ENCODE results near the gene RNASE7.
"Not testable (repeated sequence)": the region's sequence is repeated elsewhere in the genome, so short reads cannot be mapped to it uniquely, and the experiment has no call there.

Gene RNASE7

DNA sequence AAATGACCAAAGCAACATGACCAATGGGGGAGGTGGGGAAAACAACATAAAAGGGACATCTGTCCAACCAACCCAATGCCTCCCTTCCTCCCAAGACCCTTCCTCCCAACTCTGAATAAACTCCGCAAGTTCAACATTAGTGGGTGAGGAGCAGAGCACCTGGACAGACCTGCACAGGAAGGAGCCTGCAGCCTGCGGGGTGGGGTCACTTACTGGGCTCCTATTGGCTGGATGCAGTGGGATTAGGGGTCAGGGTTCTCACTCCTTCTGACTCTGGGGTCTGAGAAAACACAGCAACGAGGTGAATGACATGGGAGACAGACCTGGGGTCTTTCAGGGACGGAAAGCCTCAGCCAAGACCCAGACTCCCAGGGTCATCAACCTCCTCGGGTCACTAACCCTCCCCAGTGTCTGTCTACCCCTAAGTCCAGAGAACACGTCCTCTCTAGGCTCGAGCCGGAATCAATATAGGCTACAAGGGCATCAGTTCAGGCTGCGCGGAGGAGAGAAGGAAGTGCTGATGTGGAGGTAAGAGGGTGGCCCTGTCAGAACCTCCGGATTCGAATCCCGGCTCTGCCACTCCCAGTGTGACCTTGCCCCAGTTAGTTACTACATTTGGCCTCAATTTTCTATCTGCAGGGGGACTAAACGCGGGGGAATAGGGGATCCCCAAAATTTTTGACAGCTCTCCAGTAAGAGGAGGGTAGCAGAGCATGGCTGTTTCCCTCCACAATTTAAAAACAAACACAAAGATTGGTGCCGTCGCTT is 18.2 kb upstream of the RNASE7 start:
- no peak for DNase-seq

DNA sequence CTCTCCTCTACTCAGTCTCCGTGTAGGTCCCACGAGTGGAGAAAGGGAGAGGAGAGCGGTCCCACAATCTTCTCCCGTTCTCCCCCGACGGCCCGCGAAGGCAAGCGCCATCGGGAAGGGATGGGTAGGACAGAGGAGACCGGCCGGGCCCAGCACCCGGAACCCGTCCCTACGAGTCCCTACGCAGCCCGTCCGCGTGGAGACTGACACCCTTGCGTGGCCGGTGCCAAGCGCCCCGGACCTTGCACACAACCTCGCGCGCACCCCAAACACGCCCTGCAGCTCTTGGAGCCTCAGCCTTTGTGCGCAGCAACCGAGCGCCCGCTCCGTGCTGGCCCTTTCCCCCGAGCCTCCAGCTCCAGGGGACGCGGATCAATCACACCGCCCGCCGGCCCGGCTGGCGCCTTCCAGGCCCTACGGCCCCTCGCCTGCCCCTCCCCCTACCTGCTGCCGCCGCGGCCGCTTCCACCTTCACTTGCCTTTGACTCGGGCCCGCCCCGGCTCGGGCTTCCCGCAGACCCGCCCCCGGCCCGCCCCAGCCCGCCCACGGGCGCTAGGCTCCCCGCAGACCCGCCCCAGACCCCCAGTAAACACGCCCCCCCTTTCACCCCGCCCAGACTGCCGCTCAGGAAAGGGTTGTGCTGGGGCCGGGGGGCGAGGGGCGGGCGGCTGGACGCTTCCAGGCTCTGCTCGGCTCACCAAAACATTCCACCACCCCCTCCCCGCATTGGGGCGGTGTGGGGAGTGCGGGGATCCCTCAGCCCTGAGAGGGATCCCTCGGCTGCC is 17.4 kb upstream of the RNASE7 start, which contains the start of gene NDRG2:
NDRG2 (minus strand) TSS at position 477 of the 786 bp plus-strand sequence. CDS start 1,746 bp downstream, outside the sequence.
- DNase-seq: no peak

DNA sequence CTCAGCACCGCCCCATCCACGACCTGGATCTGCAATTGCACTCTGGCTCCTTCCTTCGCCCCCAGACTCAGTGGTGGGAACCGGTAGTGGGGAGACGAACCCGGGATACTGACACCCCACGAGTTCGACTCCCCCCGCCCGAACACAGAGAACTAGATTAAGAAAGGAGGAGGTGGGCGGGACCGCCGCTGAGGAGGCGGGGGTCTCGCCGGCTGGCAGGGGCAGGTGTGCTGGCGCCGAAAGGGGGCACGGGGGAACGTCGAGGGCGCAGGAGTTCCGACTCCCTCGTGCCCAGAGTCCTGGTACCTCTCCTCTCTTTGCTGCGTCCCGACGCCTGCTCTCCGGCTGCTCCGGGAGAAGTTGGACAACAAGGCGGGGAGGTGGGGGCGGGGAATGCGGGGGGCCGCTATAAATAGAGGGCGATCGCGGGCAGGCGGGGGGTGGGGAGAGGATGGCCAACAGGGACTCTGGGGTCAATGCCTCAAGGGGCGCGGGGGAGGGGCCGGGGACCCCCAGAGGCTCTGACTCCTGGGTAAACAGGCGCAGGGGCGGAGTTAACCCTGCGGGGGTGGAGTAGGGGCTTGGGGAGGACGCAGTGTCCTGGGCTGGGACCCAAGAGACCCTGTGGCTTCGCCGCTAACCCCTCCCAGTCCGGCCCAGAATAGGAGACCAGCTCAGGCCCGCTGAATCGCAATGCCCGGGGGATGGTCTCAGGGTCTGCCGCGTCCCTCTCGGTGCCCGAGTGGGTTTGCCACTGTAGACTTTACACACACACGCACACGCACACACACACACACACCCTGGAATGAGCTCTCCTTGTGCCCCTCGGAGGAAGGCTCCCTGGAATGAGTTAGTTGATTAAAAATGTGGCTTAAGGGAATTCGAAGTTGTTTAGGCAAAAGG is 16.5 kb upstream of the RNASE7 start:
- DNase-seq: no peak

DNA sequence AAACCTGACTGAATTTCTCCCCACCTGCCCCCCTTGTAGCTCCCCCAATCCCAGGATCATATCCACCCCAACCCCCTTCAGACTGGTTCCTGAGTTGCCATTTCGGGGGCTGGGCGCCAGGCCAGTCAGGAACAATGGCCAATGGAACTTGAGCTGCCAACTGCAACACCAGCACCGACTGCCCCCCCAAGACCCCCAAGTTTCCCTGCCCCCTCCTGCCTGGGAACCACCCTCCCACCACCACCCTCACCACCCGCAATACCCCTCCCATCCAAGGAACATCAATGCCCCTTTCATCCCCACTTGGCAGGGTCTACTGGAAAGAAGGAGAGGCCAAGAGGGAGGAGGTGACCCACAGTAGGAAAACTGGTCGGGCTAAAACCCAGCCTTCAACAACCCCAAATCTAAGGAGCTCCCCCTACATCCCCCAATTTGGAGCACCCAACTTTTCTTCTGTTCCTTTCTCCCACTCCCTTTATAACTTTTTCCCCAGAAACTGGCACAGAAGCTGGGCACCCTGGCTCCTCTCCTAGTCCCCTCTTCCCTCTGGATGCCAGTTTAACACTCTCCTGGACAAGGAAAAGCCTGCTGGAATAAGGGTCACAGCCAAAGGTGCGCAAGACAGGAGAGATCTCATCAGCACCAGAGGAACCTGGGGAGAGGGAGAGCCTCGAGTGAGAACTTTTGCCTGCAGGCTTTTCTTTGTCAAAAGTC is 15.7 kb upstream of the RNASE7 start:
- no peak for DNase-seq

DNA sequence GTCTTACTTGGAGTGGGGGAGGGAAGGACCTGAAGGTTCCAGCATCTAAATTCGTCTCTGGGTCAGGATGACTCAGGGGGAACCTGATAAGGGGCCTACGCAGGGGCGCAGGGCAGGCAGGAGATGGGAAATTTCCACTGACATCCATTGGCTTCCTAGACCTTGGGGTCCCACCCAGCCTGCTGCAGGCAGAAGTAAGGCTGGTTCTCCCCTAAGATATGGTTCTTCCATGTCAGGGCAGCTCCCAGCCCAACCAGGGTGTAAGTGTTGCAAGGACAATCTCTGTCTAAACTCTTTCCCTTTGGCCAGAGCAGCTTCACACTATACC is 15.2 kb upstream of the RNASE7 start:
- DNase-seq: no peak

DNA sequence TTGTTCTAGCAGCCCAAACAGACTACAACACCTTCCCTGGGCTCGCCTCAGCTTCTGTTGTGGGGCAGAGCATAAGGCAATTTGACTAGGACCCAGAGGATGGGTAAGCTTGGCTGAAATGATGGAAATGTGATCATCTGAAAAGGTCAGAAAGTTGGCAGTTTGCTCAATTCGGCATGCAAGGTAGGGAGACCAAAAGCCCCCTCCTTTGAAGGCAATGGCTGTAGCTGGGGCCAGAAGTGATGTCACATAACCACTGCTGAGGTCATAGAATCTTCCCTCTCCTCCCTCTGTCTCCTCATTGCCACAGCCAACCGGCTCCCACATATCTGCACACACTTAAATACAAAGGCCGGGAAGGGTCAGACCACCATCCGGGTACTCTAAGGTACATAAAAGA is 12.2 kb upstream of the RNASE7 start, which contains the start of gene TPPP2:
TPPP2 (plus strand) TSS at position 301 of the 400 bp plus-strand sequence. CDS start 365 bp downstream, outside the sequence.
- DNase-seq: no peak

DNA sequence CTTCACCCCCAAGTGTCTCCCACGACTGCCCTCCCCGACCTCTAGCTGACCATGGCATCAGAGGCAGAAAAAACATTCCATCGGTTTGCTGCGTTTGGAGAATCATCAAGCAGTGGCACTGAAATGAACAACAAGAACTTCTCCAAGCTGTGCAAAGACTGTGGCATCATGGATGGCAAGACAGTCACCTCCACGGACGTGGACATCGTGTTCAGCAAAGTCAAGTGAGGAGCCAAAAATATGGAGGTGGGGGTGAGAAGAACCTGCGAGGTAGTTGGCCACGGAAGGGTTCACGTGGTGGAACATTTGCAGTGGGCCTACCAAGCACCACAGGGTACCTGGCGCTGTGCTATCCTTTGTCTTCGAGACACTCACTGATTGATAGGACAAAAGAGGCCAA is 11.6 kb upstream of the RNASE7 start:
- DNase-seq: no peak

DNA sequence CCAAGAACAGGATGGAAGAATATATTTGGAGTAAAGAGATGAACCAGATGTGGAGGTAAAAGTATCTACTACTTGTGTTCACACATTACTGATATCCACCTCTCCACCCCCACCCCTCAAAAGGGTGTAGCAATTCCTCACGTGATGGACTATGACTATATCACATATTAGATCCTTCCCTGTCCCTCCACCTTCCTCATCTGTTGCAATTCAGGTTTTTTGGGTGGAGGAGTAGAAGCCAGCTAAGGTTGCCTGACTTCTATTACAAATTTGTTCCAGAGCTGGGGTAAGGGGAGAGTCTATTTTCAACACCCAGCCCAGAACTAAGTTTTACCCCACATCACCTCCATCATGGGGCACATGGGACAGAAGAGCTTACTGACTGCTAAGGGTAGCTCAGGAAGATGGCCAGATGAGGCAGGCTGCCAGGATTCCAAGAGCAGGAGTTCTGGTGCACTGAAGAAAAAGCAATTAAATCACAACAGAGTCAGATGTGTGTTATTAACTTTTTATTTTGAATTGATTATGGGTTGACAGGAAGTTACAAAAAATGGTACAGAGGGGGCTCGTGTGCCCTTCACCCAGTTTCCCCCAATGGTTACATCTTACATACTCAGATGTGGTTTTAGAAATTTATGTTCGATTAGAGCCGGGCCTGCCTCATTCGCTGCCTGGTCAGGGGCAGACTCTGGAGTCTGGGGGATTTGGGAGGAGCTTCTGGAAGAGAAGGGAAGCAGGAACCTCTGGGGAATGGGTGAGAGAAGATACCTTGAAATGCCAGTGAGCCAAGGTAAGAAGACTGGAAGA is 9.6 kb upstream of the RNASE7 start:
- no peak for DNase-seq

DNA sequence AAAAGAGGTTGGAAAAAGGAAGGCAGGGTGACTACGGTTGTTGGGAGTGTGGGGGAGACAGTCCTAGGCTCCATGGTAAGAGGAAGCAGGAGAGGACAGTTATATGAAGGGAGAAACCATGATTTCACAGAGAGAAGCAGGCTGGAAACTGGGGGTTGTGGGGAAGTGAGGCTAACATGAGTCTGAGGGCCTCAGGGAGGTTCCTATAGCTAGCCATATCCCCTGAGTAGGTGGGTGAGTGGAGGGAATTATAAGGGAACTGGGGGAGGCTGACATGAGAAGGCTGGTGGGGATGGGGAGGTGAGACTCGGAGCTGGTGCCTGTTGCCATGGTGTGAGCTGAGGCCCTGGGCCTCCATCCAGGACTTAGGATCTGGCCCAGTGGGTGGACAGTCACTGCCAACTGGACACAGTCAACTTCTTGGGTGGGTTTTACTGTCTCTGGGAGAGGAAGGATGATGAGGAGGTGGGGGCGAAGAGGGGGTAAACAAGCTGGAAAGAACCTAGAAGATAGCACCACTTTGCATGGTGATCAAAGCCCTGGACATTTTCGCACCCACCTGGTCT is 8.9 kb upstream of the RNASE7 start:
- DNase-seq: no peak

DNA sequence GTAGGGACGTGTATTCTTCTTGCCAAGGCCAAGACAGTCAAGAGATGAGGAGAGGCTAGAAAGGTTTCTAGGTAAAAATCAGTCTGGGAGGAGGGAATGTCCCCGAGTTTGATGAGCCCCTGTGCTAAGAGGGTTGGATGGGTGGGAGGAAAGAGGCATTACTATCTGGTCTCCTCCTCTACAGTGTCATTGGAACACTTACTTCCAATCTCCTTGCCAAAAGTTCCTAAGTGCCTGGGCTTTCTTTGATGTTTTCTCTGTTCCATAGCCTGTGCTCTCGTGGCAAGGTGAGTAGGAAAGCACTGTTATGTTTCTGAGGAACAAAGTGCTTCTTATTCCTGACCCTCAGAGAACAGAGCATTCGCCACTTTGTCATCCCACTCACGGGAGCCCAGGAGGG is 7.5 kb upstream of the RNASE7 start, which contains the start of gene RNASE13:
RNASE13 (minus strand) TSS at position 101 of the 400 bp plus-strand sequence. CDS start 519 bp downstream, outside the sequence.
- no peak for DNase-seq

DNA sequence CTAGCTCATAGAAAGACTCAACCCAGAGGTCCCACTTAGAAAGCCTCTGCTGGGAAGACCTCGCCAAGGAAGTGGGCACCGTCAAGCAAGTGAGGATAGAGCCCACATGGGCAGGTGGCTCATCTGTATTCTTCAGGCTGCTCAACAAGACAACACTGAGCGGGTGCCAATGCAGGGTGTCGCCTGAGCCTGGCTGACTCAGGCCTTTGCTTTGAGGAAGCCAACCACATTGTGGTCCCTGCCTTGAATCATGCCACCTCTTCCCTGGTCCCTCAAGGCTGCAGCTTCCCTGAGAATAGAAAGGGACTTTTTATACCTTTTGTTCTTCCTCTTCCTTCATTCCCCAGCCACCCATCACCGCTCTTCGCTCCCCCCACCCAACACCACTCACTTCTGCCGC is 5.4 kb upstream of the RNASE7 start:
- no peak for DNase-seq

DNA sequence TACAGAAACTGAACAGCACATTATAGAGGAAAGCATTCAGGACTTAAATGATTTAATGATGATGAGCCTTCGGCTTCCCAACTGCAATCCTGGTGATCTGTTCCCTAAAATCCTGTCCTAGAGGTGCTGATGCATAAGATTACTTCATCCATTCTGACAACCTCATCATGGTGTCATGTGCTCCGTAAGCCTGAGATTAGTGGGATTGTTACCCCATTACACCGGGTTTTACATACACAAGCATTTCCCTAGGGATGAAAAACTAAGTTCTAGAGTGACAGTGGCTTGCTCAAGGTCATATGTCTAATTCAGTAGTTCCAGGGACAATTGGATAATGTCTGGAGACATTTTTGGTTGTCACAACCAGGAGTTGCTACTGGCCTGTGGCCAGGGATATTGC is 5.0 kb upstream of the RNASE7 start:
- no peak for DNase-seq

DNA sequence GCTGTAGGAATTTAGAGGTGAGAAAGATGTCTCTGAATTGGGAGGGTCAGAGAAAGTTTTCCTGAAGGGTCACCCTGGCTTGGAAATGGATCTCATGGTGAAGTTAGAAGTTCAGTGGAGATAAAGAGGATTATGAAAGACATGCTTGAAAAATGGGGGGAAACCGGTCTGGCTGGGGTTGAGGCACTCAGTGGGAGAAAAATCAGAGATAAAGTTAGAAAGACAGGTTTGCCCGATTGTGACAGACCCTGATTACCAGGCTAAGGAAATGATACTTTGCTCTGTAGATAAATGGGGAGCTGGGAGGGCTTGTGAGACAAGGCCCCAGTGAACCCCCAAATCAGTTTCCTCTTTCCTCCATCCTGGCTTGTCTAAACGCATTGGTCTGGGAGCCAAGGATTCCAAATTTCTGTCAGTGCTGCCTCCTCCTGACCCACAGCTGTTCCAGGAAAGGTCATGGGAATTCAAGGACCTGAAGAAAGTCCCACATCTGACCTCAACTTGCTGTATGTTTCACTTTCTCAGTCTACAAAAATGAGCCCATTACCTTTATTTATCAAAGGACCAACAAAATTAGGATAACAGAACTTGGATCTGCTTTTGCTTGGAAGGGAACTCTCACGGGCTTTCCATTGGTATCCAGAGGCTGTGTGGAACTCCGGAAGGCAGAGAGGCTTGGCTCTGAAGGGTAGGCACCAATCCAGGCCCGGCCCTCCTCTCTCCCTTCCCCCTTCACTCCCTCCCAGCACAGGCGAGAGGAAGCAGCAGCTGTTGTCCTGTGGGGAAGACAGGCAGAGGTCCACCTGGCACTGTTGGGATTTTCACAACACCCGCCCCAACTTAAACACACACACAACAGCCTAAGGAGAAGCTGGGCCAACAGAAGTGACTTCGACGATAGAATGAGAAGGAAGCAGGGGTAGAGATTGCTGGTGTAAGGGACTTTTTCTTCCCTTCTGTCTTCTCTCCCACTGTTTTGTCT is 3.4 kb upstream of the RNASE7 start:
- DNase-seq: peak; percentile 57

DNA sequence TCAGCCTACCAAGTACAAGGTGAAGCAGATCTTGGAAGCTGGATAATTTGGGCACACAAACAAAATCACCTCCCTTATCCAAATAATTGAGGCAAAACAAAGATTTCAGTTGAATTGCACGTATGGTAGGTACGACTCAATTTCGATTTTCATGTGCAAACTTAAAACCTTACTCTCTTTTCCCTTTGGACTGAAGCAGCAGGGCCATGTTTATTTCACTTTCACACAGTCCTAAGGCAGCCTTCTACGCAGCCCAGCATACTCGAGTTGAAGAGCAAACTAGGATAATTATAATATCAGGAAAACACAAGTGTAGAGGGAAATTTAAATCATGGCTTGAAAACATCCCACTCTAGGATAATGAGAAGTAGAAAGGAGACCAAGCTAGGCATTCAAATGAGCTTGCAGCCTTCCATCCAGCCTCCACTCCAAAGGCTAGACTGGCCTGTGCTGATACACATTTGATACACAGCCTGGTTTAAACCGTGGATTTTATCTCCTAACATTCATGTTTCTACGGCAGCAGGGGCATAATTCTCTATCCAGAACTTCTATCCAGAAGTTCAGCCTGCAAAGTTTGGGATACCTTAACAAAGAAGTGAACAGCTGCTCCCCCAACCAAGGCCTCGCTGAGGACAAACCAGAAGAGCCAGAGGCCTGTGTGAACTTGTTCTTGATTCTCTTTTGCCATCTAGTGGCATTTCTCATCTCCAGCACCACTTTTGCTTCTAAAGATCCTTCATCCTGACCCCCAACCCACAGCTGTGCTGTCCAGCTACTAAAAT is 2.4 kb upstream of the RNASE7 start:
- DNase-seq: no peak

DNA sequence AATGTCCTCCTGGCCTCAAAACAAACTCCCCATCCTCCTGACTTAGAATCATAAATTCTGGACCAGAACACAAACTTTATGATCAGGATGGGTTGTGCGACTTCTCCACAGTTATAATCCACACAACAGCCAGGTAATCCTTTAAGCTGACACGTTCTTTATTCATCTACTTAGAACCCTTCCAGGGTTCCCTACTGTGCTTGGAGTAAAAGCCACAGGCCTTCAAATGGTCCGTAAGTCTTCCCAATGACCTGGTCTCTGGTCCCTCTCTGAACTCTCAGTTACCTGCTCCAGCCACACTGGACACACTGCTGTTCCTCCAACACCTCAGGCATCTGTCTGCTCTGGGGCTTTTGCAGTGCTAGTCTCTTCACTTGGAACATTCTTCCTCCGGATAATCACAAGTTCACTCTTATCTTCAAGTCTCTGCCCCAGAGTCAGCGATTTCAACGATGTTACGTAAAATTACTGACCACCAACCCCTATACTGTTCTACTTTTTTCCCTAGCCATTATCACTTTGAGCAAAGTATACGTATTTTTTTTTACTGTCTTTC is 1.7 kb upstream of the RNASE7 start:
- DNase-seq: no peak

DNA sequence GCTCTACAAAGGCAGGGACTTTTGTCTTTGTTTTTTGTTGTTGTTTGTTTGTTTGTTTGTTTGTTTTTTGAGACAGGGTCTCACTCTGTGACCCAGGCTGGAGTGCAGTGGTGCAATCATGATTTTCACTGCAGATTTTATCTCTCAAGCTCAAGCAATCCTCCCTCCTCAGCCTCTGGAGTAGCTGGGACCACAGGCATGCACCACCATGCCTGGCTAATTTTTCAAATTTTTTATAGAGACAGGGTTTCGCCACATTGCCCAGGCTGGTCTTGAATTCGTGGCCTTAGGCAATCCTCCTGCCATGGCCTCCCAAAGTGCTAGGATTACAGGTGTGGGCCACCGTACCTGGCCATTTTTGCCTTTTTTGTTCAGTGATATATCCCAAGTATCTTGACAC is 1.2 kb upstream of the RNASE7 start:
- DNase-seq: not testable (repeated sequence)

DNA sequence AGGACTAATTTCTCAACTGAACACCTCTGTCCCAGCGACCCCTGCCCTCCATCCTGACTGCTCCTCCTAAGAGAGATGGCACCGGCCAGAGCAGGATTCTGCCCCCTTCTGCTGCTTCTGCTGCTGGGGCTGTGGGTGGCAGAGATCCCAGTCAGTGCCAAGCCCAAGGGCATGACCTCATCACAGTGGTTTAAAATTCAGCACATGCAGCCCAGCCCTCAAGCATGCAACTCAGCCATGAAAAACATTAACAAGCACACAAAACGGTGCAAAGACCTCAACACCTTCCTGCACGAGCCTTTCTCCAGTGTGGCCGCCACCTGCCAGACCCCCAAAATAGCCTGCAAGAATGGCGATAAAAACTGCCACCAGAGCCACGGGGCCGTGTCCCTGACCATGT is 756 bp downstream of the RNASE7 start:
- no peak for DNase-seq

DNA sequence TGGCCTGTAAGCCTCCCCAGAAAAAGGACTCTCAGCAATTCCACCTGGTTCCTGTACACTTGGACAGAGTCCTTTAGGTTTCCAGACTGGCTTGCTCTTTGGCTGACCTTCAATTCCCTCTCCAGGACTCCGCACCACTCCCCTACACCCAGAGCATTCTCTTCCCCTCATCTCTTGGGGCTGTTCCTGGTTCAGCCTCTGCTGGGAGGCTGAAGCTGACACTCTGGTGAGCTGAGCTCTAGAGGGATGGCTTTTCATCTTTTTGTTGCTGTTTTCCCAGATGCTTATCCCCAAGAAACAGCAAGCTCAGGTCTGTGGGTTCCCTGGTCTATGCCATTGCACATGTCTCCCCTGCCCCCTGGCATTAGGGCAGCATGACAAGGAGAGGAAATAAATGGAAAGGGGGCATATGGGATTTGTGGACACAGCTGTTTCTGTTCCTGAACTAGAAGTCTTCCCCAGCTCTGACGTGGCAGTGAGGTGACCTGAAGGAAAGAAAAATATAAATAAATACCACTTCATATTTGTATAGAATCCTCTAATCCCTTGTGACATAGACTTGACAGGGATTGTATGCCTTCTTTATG is 1.3 kb downstream of the RNASE7 start:
- DNase-seq: no peak

Data from NCI-H2029 treated with DMSO at 0.1 percent for 48 hours (cell line).